Heart right ventricle (tissue), 16 donors: ENCODE data around the gene RAP1GDS1. TPM values are rescaled to one million over a fixed set of nuclear protein-coding genes. Genes with fewer than 3 reads are reported as not detected.

Experiments used
- ATAC-seq, 8 donors: fragments of 200-7000 bp; cut with Tn5 transposase; one replicate each; pipeline ENCODE4 v1.9.1; 2020; ENCODE audit warnings: mild to moderate bottlenecking in 8 of 8, moderate library complexity in 8 of 8, moderate number of reproducible peaks in 1 of 8
- DNase-seq, 2 donors: peaks; one replicate each; pipeline ENCODE4 v3.0.0-alpha.2; 2020
- H3K27ac ChIP-seq, 10 donors: fragments of 200-600 bp; sonication (generic) in 2 of 10; one replicate each; pipeline versions ENCODE4 v1.5.0 to v1.8.0; 2020 to 2022; ENCODE audit warnings: mild to moderate bottlenecking in 3 of 10
- H3K27me3 ChIP-seq, 7 donors: fragments of 200-600 bp; one replicate each; pipeline ENCODE4 v1.8.0; 2021 to 2022; ENCODE audit warnings: mild to moderate bottlenecking in 2 of 7
- H3K36me3 ChIP-seq, 9 donors: fragments of 200-600 bp; sonication (generic) in 1 of 9; one replicate each; pipeline versions ENCODE4 v1.5.0 to v1.8.0; 2020 to 2022; ENCODE audit warnings: mild to moderate bottlenecking in 2 of 9
- H3K4me1 ChIP-seq, 9 donors: fragments of 200-600 bp; sonication (generic) in 1 of 9; one replicate each; pipeline versions ENCODE4 v1.5.0 to v1.8.0; 2020 to 2022; ENCODE audit warnings: mild to moderate bottlenecking in 4 of 9
- H3K4me3 ChIP-seq, 10 donors: fragments of 200-600 bp; sonication (generic) in 2 of 10; one replicate each; pipeline versions ENCODE4 v1.5.0 to v1.8.0; 2020 to 2022; ENCODE audit warnings: mild to moderate bottlenecking in 7 of 10, moderate library complexity in 2 of 10
- H3K9me3 ChIP-seq, 11 donors: fragments of 200-600 bp in 10 of 11; sonication (generic) in 2 of 11; one replicate each; pipeline versions ENCODE4 v1.5.0 to v1.8.0; 2013 to 2022; ENCODE audit warnings: mild to moderate bottlenecking in 2 of 11, control low read depth in 1 of 11, moderate library complexity in 1 of 11
- CTCF ChIP-seq, 9 donors: fragments of 200-600 bp; sonication (generic) in 2 of 9; IDR thresholded peaks; one replicate each; pipeline versions ENCODE4 v1.5.0 to v1.8.0; 2021 to 2022; ENCODE audit warnings: antibody characterized with exemption in 9 of 9, mild to moderate bottlenecking in 5 of 9, moderate library complexity in 1 of 9
- WGBS, 2 donors: extraction: QIAGEN DNeasy Blood & Tissue Kit; methylation state at CpG; one replicate each; pipeline ENCODE4 v1.1.7; 2013; ENCODE audit warnings: inconsistent platforms in 1 of 2; 5-methylcytosine and 5-hydroxymethylcytosine counted together
- intact Hi-C, 10 donors: fragments of 100-400 bp; cut with DNase I; formaldehyde crosslinking; loops; one replicate each; pipeline versions ENCODE4 v1.11.1 to v1.14.2; 2022
- polyA plus RNA-seq, 2 donors: library from polyadenylated mRNA; stranded (reverse); fragments of 200-250 nt; gene quantifications; one replicate each; pipeline ENCODE4 v1.2.3, GENCODE V29; 2013
- total RNA-seq, 10 donors: library from RNA; stranded (reverse); fragmentation: NEBNext Ultra II Directional in 3 of 10; extraction: Animal tissue kit (Norgen Biotek cat#: 25700) in 3 of 10; gene quantifications; one replicate each; pipeline versions ENCODE4 v1.2.1 to v1.2.4, GENCODE V29; 2021 to 2023
- donor health status: Arrhythmogenic right ventricular cardiomyopathy.
- donor health status: ischemic (EF 13 %, LVEDD 7.1; RV severe dilation, severe dysfunction).
- donor health status: healthy with polysubstance abuse.
- donor health status: DM: no; HTN: yes; CAD: no.
- donor health status: DM: no; HTN: no; CAD: no.
- donor health status: ischemic (EF 25% LVEDD 6.9; RV normal size, moderate dysfunction).
- donor health status: ischemic (EF 25% LVEDD 5.7; RV mildly dilated, moderate dysfunction).
- donor health status: healthy.
- donor health status: DM: yes; HTN: yes; CAD: no.
- donor health status: Ischemic cardiomyopathy.
- donor health status: ischemic (EF 35%, LVEDD 5.7; RV mildly dilated, moderate dysfunction).
- donor health status: nonischemic (EF 11% LVEDD 7.7; RV severe dilation, severe dysfunction).
- donor health status: DM: yes; HTN: yes; CAD: no.
- donor health status: PGD.
- donor health status: ischemic (EF 29% LVEDD 5.4; RV normal size, mild dysfunction).
- donor health status: nonischemic (EF 23%, LVEDD 6.1; RV moderate dilation, normal function).

Gene RAP1GDS1
- total and polyA plus RNA-seq, 12 donors = 7.0 to 21.3 (median 12.7) TPM

GRCh38 chr4:98377559-98377958, 116.4 kb downstream of the RAP1GDS1 start:
- H3K36me3 ChIP-seq = peaks cover 0 to 17% (median 0%) of the 10 kb centered on the region in 9 donors
- WGBS, 2 donors = 59 to 79% methylated on average over 1 of the region's 1 CpG
- no peaks in the 10 kb centered on the region for H3K9me3 ChIP-seq
- no peak overlapping the region for H3K27ac ChIP-seq
- no peaks in the 10 kb centered on the region for H3K4me1 ChIP-seq
- ATAC-seq (no peak), DNase-seq (no peak)
- H3K27me3 ChIP-seq = no peaks in the 10 kb centered on the region
- TF ChIP-seq CTCF (IDR thresholded peaks at IDR 0.05) = no peak
- H3K4me3 ChIP-seq = no peak overlapping the region
- intact Hi-C loops = no loop called here

GRCh38 chr4:98381306-98381705, 120.1 kb downstream of the RAP1GDS1 start:
- ATAC-seq (no peak), DNase-seq (no peak)
- Histone ChIP-seq H3K27ac (no peak overlapping the region), H3K9me3 (no peaks in the 10 kb centered on the region), H3K27me3 (no peaks in the 10 kb centered on the region), H3K4me1 (no peaks in the 10 kb centered on the region), H3K36me3 (no peaks in the 10 kb centered on the region), H3K4me3 (no peak overlapping the region)
- TF ChIP-seq CTCF (IDR thresholded peaks at IDR 0.05) = no peak
- WGBS, 2 donors = 92 to 97% methylated on average over 2 of the region's 2 CpGs
- intact Hi-C loops = no loop called here

GRCh38 chr4:98383431-98384106, 122.4 kb downstream of the RAP1GDS1 start:
- Histone ChIP-seq H3K9me3 (no peaks in the 10 kb centered on the region), H3K4me1 (no peaks in the 10 kb centered on the region), H3K27me3 (no peaks in the 10 kb centered on the region), H3K4me3 (no peak overlapping the region), H3K36me3 (peaks cover 0 to 8% (median 0%) of the 10 kb centered on the region in 9 donors), H3K27ac (no peak overlapping the region)
- TF ChIP-seq CTCF (IDR thresholded peaks at IDR 0.05) = no peak
- ATAC-seq (no peak), DNase-seq (no peak)
- 96% methylated on average over 3 of the region's 3 CpGs for whole genome bisulfite sequencing, 2 donors
- intact Hi-C loops = no loop called here

GRCh38 chr4:98385831-98386230, 124.6 kb downstream of the RAP1GDS1 start:
- Histone ChIP-seq H3K27ac (no peak overlapping the region), H3K4me1 (no peaks in the 10 kb centered on the region), H3K4me3 (no peak overlapping the region), H3K36me3 (peaks cover 0 to 11% (median 0%) of the 10 kb centered on the region in 9 donors), H3K9me3 (no peaks in the 10 kb centered on the region), H3K27me3 (no peaks in the 10 kb centered on the region)
- TF ChIP-seq CTCF (IDR thresholded peaks at IDR 0.05) = no peak
- 77 to 89% methylated on average over 2 of the region's 2 CpGs for WGBS, 2 donors
- intact Hi-C loops = no loop called here
- DNase-seq = no peak
- ATAC-seq = no peak
